Lung (tissue), 12 donors: ENCODE results near the gene CCDC57. TPM values are rescaled to one million over a fixed set of nuclear protein-coding genes. Genes with fewer than 3 reads are reported as not detected.
"Not testable (repeated sequence)": the region's sequence is repeated elsewhere in the genome, so short reads cannot be mapped to it uniquely, and the experiment has no call there.

Experiments
- ATAC-seq: fragments of 200-7000 bp; cut with Tn5 transposase; one replicate; pipeline ENCODE4 v1.9.1; 2020; ENCODE audit warnings: moderate number of reproducible peaks; ENCODE audit not compliant: insufficient read depth, low FRiP score
- DNase-seq, 3 donors: peaks; one replicate each; pipeline ENCODE4 v3.0.0-alpha.2; 2013 to 2017
- H3K27ac ChIP-seq, 2 donors: one replicate each; pipeline ENCODE4 v1.5.1; 2013; ENCODE audit warnings: mild to moderate bottlenecking in 2 of 2, moderate library complexity in 2 of 2, control low read depth in 1 of 2, inconsistent platforms in 1 of 2, low read depth in 1 of 2, low read length in 1 of 2
- H3K27me3 ChIP-seq, 3 donors: one replicate each; pipeline ENCODE4 v1.5.1; 2013; ENCODE audit warnings: low read length in 2 of 3; ENCODE audit not compliant: control insufficient read depth in 3 of 3, insufficient read depth in 3 of 3
- H3K36me3 ChIP-seq, 4 donors: one replicate each; pipeline ENCODE4 v1.5.1; 2013; ENCODE audit warnings: low read length in 4 of 4, mild to moderate bottlenecking in 1 of 4, moderate library complexity in 1 of 4; ENCODE audit not compliant: control insufficient read depth in 4 of 4, insufficient read depth in 4 of 4
- H3K4me1 ChIP-seq, 5 donors: one replicate each; pipeline ENCODE4 v1.5.1; 2013; ENCODE audit warnings: low read length in 5 of 5, mild to moderate bottlenecking in 2 of 5, moderate library complexity in 1 of 5; ENCODE audit not compliant: control insufficient read depth in 5 of 5, insufficient read depth in 5 of 5
- H3K4me3 ChIP-seq: one replicate; pipeline ENCODE4 v1.5.1; 2013; ENCODE audit warnings: mild to moderate bottlenecking, control low read depth, moderate library complexity
- H3K9ac ChIP-seq, 2 donors: one replicate each; pipeline ENCODE4 v1.5.1; 2013; ENCODE audit warnings: low read length in 2 of 2, control low read depth in 1 of 2; ENCODE audit not compliant: insufficient read depth in 1 of 2
- H3K9me3 ChIP-seq, 4 donors: one replicate each; pipeline ENCODE4 v1.5.1; 2013; ENCODE audit warnings: low read length in 3 of 4, mild to moderate bottlenecking in 1 of 4, moderate library complexity in 1 of 4; ENCODE audit not compliant: control insufficient read depth in 4 of 4, insufficient read depth in 3 of 4
- WGBS, 2 donors: extraction: QIAGEN DNeasy Blood & Tissue Kit; methylation state at CpG; one replicate each; pipeline ENCODE4 v1.1.7; 2013; 5-methylcytosine and 5-hydroxymethylcytosine counted together
- polyA plus RNA-seq, 2 donors: library from polyadenylated mRNA; stranded (reverse); fragments of 200-250 nt; gene quantifications; one replicate each; pipeline ENCODE4 v1.2.1, GENCODE V29; 2013
- total RNA-seq, 2 donors: library from RNA; depleted of rRNA in 1 of 2; stranded (reverse); fragments of >200 nt in 1 of 2; gene quantifications; one replicate each; pipeline ENCODE4 v1.2.1, GENCODE V29; 2014 to 2021
- TF ChIP-seq, protein P1 (sequence below): IDR thresholded peaks from 2 replicates; pipeline ENCODE4 v1.5.1; 2012; ENCODE audit warnings: mild to moderate bottlenecking; ENCODE audit errors: control extremely low read depth, extremely low read depth
- donor health status: control.
- donor health status: control.
- donor health status: Bipolar disorder and iron deficiency.
- donor health status: healthy.
- donor health status: DM: yes; HTN: yes; CAD: no.

The CCDC57 gene
- total and polyA plus RNA-seq, 4 donors = 33.2 to 128 (median 74.9) TPM

DNA sequence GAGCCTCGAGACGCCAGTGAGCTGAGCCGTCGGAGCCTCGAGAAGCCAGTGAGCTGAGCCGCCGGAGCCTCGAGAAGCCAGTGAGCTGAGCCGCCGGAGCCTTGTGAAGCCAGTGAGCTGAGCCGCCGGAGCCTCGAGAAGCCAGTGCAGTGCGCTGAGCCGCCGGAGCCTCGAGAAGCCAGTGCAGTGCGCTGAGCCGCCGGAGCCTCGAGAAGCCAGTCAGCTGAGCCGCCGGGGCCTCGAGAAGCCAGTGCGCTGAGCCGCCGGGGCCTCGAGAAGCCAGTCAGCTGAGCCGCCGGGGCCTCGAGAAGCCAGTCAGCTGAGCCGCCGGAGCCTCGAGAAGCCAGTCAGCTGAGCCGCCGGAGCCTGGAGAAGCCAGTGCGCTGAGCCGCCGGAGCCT is 41.5 kb upstream of the CCDC57 start:
- DNase-seq, ATAC-seq: not testable (repeated sequence)

DNA sequence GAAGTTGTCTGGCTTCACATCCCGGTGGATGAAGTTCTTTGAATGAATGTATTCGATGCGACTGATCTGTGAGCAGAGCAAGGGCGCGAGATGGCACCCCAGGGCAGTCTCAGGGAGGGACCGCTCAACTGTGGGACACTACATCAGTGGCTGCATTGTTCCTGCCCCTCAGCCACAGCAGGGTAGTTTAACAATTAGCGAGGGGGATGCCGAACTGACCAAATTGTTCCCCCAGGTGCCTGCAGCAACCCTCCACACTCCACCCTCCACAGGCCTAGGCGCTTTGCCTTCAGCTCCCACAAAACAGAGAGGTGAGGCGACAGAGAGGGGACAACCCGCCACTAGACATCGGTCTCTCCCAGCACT is 40.5 kb upstream of the CCDC57 start:
- no peak overlapping the region for H3K4me3 ChIP-seq
- ATAC-seq (no peak), DNase-seq (no peak)
- no peak overlapping the region for H3K9ac ChIP-seq
- TF ChIP-seq, protein P1, sequence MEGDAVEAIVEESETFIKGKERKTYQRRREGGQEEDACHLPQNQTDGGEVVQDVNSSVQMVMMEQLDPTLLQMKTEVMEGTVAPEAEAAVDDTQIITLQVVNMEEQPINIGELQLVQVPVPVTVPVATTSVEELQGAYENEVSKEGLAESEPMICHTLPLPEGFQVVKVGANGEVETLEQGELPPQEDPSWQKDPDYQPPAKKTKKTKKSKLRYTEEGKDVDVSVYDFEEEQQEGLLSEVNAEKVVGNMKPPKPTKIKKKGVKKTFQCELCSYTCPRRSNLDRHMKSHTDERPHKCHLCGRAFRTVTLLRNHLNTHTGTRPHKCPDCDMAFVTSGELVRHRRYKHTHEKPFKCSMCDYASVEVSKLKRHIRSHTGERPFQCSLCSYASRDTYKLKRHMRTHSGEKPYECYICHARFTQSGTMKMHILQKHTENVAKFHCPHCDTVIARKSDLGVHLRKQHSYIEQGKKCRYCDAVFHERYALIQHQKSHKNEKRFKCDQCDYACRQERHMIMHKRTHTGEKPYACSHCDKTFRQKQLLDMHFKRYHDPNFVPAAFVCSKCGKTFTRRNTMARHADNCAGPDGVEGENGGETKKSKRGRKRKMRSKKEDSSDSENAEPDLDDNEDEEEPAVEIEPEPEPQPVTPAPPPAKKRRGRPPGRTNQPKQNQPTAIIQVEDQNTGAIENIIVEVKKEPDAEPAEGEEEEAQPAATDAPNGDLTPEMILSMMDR = no peak
- no peak overlapping the region for H3K27ac ChIP-seq
- WGBS, 2 donors = 96 to 98% methylated on average over 12 of the region's 12 CpGs
- no peaks in the 10 kb centered on the region for H3K4me1 ChIP-seq
- H3K27me3 ChIP-seq = no peaks in the 10 kb centered on the region
- peaks cover 38 to 77% (median 61%) of the 10 kb centered on the region in 4 donors for H3K36me3 ChIP-seq
- H3K9me3 ChIP-seq = no peaks in the 10 kb centered on the region

More for the DNA sequence above, 41.5 kb upstream of the CCDC57 start:
- not testable (repeated sequence) for H3K9ac ChIP-seq, H3K9me3 ChIP-seq, H3K27ac ChIP-seq, H3K27me3 ChIP-seq, H3K4me3 ChIP-seq, H3K4me1 ChIP-seq
- peaks cover 42 to 70% (median 57%) of the 10 kb centered on the region in 4 donors for H3K36me3 ChIP-seq
- 97 to 98% methylated on average over 39 of the region's 39 CpGs for WGBS, 2 donors

DNA sequence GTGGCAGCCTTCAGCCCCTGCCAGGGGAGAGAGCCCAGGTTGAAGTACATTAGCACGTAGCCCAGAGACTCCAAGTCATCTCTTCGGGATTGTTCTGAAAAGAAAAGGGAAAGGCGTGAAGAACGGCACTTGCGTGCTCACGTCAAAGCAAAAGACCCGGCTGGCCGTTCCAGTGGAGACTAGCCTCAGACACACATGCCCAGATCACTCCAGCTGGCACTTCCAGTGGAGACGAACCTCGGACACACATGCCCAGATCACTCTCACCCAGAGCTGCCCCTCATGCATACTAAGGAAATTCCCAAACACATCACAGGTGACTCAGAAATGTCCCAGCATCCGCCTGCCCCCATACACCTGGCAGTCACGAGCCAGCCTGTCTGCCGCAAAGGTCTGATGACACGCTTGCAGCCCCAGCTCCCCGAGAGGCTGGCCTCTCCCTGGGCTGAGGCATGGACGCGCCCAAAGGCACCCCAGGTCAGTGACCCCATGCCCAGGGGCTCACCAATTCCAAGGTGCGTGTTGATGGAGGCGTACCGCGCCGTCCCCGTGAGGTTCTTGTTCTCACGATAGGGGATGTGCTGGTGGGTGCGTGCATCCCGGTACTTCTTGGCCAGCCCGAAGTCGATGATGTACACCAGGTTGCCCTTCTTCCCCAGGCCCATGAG is 40.0 kb upstream of the CCDC57 start:
- no peak for DNase-seq
- Histone ChIP-seq H3K36me3 (peaks cover 38 to 79% (median 65%) of the 10 kb centered on the region in 4 donors), H3K27me3 (no peaks in the 10 kb centered on the region), H3K4me3 (no peak overlapping the region), H3K27ac (no peak overlapping the region), H3K9ac (no peak overlapping the region), H3K4me1 (no peaks in the 10 kb centered on the region), H3K9me3 (no peaks in the 10 kb centered on the region)
- WGBS, 2 donors = 96 to 97% methylated on average over 28 of the region's 28 CpGs
- TF ChIP-seq, protein P1 = no peak
- no peak for ATAC-seq

DNA sequence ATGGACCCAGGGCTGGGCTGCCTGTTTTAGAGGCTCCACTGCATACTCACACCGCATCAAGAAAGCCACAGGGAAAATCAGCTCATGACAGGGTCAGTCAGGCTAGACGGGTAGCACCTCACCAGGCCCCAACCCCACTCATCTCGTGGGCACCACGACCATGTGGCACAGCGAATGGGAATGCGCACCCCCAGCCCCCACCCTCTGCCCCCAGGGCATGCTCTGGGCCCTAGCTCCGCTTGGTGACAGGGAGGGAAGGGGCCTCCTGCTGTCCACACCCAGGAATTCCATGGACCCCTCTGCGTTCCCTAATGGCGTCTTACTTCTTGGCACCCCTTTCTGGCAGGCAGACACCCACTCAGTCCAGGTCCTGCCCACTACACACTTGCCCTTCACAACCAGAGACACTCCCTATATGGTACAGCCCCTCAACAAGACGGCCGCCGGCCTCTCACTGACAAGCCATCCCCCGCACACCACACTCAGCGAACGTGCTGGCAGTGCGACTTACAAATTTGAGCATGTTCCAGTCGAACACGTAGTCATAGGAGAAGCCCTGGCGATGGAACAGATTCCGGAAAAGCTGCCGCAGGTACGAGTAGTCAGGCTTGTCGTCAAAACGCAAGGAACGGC is 38.3 kb upstream of the CCDC57 start:
- no peak overlapping the region for H3K27ac ChIP-seq
- peaks cover 0 to 5% (median 0%) of the 10 kb centered on the region in 5 donors for H3K4me1 ChIP-seq
- peaks cover 38 to 91% (median 60%) of the 10 kb centered on the region in 4 donors for H3K36me3 ChIP-seq
- no peaks in the 10 kb centered on the region for H3K9me3 ChIP-seq
- WGBS, 2 donors = 94 to 96% methylated on average over 25 of the region's 25 CpGs
- ATAC-seq (no peak), DNase-seq (no peak)
- TF ChIP-seq, protein P1 = no peak
- H3K9ac ChIP-seq = no peak overlapping the region
- no peaks in the 10 kb centered on the region for H3K27me3 ChIP-seq
- H3K4me3 ChIP-seq = no peak overlapping the region
